ENCODE measurements around the gene SLC38A1. TPM values are rescaled to one million over a fixed set of nuclear protein-coding genes. Genes with fewer than 3 reads are reported as not detected.
A peak's percentile ranks its signal among the peaks of the same experiment; 100 is the strongest.

Gene SLC38A1
- total RNA-seq, 2 experiments from 2014 or later = 114 to 163 TPM

- DNase-seq (ENCODE audit: low spot score) = peak; percentile 91
- peak overlapping the region; percentile 99 for H3K4me2 ChIP-seq (ENCODE audit: low read length)
- no peaks in the 10 kb centered on the region for H3K9me3 ChIP-seq (ENCODE audit: low read length)
- peaks cover 51% of the 10 kb centered on the region for H3K79me2 ChIP-seq (ENCODE audit: insufficient read depth, low read depth, low read length)
- H4K20me1 ChIP-seq (ENCODE audit: insufficient read depth, low read length) = peaks cover 26% of the 10 kb centered on the region
- POLR2A ChIA-PET = interaction anchor here (0.9 to 5.1 kb wide), 12 partner anchors 13 to 280 kb away, joined by 3 to 36 read pairs (median 4); no protein-coding TSS in a partner anchor
- CTCF ChIA-PET (ENCODE audit: unreplicated experiment) = interaction anchor here (0.5 to 1.1 kb wide), 2 partner anchors 160 to 1013 kb away, joined by 3 to 4 read pairs; no protein-coding TSS in a partner anchor
- H3K4me3 ChIP-seq (ENCODE audit: low read depth, low read length, poor library complexity, severe bottlenecking) = peak overlapping the region; percentile 92
- H2AFZ ChIP-seq (ENCODE audit: low read length) = peak overlapping the region; percentile 56; the same call in 1 of the 2 replicates
- TF ChIP-seq CTCF (conservative IDR thresholded peaks at IDR 0.05; ENCODE audit: low read length) = no peak
- no peak for TF ChIP-seq EZH2phosphoT487 (IDR thresholded peaks at IDR 0.05; ENCODE audit: borderline replicate concordance, low read depth, low read length)
- peaks cover 37% of the 10 kb centered on the region for H3K4me1 ChIP-seq (ENCODE audit: insufficient read depth, low read length, poor library complexity, severe bottlenecking)
- H3K36me3 ChIP-seq (ENCODE audit: insufficient read depth, low read length) = peaks cover 41% of the 10 kb centered on the region
- peak overlapping the region; percentile 91 for H3K27ac ChIP-seq (ENCODE audit: low read depth, low read length, poor library complexity, severe bottlenecking)
- BruUV-seq (replicated peaks) = no TSS peak
- intact Hi-C loops (cut with micrococcal nuclease; ENCODE audit: unreplicated experiment) = loop anchor here (1.0 to 10.0 kb wide), 6 partner anchors 51 to 1052 kb away; partner anchors contain the start of genes ANO6, ARID2 and SLC38A2
- no peaks in the 10 kb centered on the region for H3K9me2 ChIP-seq (ENCODE audit: insufficient read depth, low read length)
These were observed 792 bp upstream of the SLC38A1 start for GRCh38 chr12:46269429-46270241.

DNA sequence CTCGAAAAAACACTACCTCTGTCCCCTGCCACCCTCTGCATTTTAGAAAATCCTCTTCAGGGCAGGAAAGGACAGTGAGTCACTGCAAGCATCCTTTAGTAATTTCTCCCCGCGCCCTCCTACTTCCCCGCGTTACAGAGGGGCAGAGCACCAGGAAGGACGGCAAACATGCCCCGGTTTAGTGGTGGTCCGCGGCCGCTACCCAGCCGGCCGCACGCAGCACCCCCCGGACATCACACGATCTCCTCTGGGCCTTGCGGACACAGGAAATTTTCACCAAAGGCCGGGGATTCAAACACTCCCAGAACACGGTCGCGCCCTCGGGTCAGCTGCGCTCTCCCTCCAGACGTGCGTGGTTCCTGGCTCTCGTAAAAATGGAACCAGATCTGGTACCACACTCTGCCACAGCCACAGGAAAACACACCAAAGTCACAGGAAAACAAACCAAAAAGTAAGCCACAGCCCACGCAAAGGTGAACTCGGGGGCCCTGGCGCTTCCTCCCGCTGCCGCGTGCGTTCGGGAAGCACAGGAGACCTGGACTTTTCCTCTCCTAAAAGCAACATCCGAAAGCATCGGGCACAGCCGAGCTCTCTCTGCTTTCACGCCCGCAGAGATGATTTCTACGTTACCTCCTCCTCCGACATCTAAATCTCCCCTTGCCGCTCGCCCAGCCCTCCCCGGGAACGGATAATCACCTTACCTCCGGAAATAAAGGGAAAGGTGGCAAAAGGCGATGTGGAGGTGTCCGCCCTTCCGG, 839 bp downstream of the SLC38A1 start:
- peak overlapping the region; percentile 91 for H3K27ac ChIP-seq (ENCODE audit: low read depth, low read length, poor library complexity, severe bottlenecking)
- peak; percentile 53 for DNase-seq (ENCODE audit: low spot score)
- BruUV-seq (replicated peaks) = no TSS peak
- H3K4me1 ChIP-seq (ENCODE audit: insufficient read depth, low read length, poor library complexity, severe bottlenecking) = peaks cover 52% of the 10 kb centered on the region
- ChIA-PET POLR2A (interaction anchor here (0.7 to 5.1 kb wide), 4 partner anchors 12 to 103 kb away, joined by 3 to 36 read pairs (median 4); no protein-coding TSS in a partner anchor), CTCF (ENCODE audit: unreplicated experiment) (no interaction called here)
- peaks cover 40% of the 10 kb centered on the region for H4K20me1 ChIP-seq (ENCODE audit: insufficient read depth, low read length)
- peaks cover 53% of the 10 kb centered on the region for H3K36me3 ChIP-seq (ENCODE audit: insufficient read depth, low read length)
- peaks cover 67% of the 10 kb centered on the region for H3K79me2 ChIP-seq (ENCODE audit: insufficient read depth, low read depth, low read length)
- peak overlapping the region; percentile 92 for H3K4me3 ChIP-seq (ENCODE audit: low read depth, low read length, poor library complexity, severe bottlenecking)
- no peaks in the 10 kb centered on the region for H3K9me3 ChIP-seq (ENCODE audit: low read length)
- H3K4me2 ChIP-seq (ENCODE audit: low read length) = peak overlapping the region; percentile 99
- no peaks in the 10 kb centered on the region for H3K9me2 ChIP-seq (ENCODE audit: insufficient read depth, low read length)
- H2AFZ ChIP-seq (ENCODE audit: low read length) = peak overlapping the region; percentile 56; the same call in 1 of the 2 replicates
- intact Hi-C loops (cut with micrococcal nuclease; ENCODE audit: unreplicated experiment) = loop anchor here (1.0 to 10.0 kb wide), 5 partner anchors 49 to 947 kb away; partner anchors contain the start of genes ARID2 and SCAF11
- TF ChIP-seq CTCF (conservative IDR thresholded peaks at IDR 0.05; ENCODE audit: low read length) (no peak), EZH2phosphoT487 (IDR thresholded peaks at IDR 0.05; ENCODE audit: borderline replicate concordance, low read depth, low read length) (no peak)

Measured in OCI-LY7 (cell line).